H9 (cell line): ENCODE data around the gene ZNF446. TPM values are rescaled to one million over a fixed set of nuclear protein-coding genes. Genes with fewer than 3 reads are reported as not detected.

Experiments used
- DNase-seq: peaks from one replicate; pipeline ENCODE4 v3.0.0-alpha.2; 2017
- H2AFZ ChIP-seq: one replicate; pipeline ENCODE4 v1.6.1; 2013; ENCODE audit warnings: mild to moderate bottlenecking, low read length, control low read depth, moderate library complexity
- H2AK5ac ChIP-seq: 2 replicates; pipeline ENCODE4 v1.6.1; 2013; ENCODE audit warnings: low read length, control low read depth, mixed read lengths; ENCODE audit not compliant: insufficient read length
- H2BK120ac ChIP-seq: one replicate; pipeline ENCODE4 v1.6.1; 2013; ENCODE audit warnings: low read depth, mild to moderate bottlenecking, low read length, control low read depth, inconsistent platforms; ENCODE audit not compliant: poor library complexity, severe bottlenecking
- H2BK12ac ChIP-seq: 2 replicates; pipeline ENCODE4 v1.6.1; 2013; ENCODE audit warnings: low read length, control low read depth, mixed read lengths, low read depth; ENCODE audit not compliant: insufficient read length
- H2BK15ac ChIP-seq: 2 replicates; pipeline ENCODE4 v1.6.1; 2013; ENCODE audit warnings: low read depth, low read length, control low read depth
- H2BK20ac ChIP-seq: one replicate; pipeline ENCODE4 v1.6.1; 2013; ENCODE audit warnings: low read depth, mild to moderate bottlenecking, low read length, control low read depth, inconsistent platforms; ENCODE audit not compliant: poor library complexity, severe bottlenecking
- H2BK5ac ChIP-seq: 2 replicates; pipeline ENCODE4 v1.6.1; 2013; ENCODE audit warnings: low read length, control low read depth, mixed read lengths; ENCODE audit not compliant: insufficient read length
- H3K14ac ChIP-seq: 2 replicates; pipeline ENCODE4 v1.6.1; 2013; ENCODE audit warnings: low read length, control low read depth; ENCODE audit not compliant: insufficient read depth
- H3K18ac ChIP-seq: 2 replicates; pipeline ENCODE4 v1.6.1; 2013; ENCODE audit warnings: low read depth, mild to moderate bottlenecking, mixed read lengths, low read length, control low read depth; ENCODE audit not compliant: insufficient read length
- H3K23ac ChIP-seq: 2 replicates; pipeline ENCODE4 v1.6.1; 2013; ENCODE audit warnings: low read length, control low read depth, mixed read lengths, low read depth; ENCODE audit not compliant: insufficient read length
- H3K23me2 ChIP-seq: 2 replicates; pipeline ENCODE4 v1.6.1; 2013; ENCODE audit warnings: low read depth, mild to moderate bottlenecking, mixed read lengths, low read length, control low read depth; ENCODE audit not compliant: insufficient read length, poor library complexity, severe bottlenecking
- H3K27ac ChIP-seq: 2 replicates; pipeline ENCODE4 v1.5.1; 2013; ENCODE audit warnings: low read length, control low read depth, mixed read lengths, low read depth; ENCODE audit not compliant: insufficient read length
- H3K27me3 ChIP-seq: 2 replicates; pipeline ENCODE4 v1.6.1; 2013; ENCODE audit warnings: low read length, control low read depth, inconsistent platforms; ENCODE audit not compliant: insufficient read depth
- H3K4ac ChIP-seq: 2 replicates; pipeline ENCODE4 v1.6.1; 2013; ENCODE audit warnings: low read depth, mild to moderate bottlenecking, control low read depth, inconsistent platforms, low read length, moderate library complexity
- H3K4me1 ChIP-seq: 2 replicates; pipeline ENCODE4 v1.6.1; 2013; ENCODE audit warnings: low read length, control low read depth, inconsistent platforms; ENCODE audit not compliant: insufficient read depth
- H3K4me2 ChIP-seq: 2 replicates; pipeline ENCODE4 v1.6.1; 2013; ENCODE audit warnings: low read length, control low read depth, mixed read lengths; ENCODE audit not compliant: insufficient read length, insufficient read depth
- H3K56ac ChIP-seq: 2 replicates; pipeline ENCODE4 v1.6.1; 2013; ENCODE audit warnings: low read depth, mild to moderate bottlenecking, mixed read lengths, low read length, control low read depth; ENCODE audit not compliant: insufficient read length
- H3K79me1 ChIP-seq: 2 replicates; pipeline ENCODE4 v1.6.1; 2013; ENCODE audit warnings: low read depth, mild to moderate bottlenecking, moderate library complexity, low read length, control low read depth, inconsistent platforms; ENCODE audit not compliant: insufficient read depth, poor library complexity, severe bottlenecking
- H3K79me2 ChIP-seq: 2 replicates; pipeline ENCODE4 v1.6.1; 2013; ENCODE audit warnings: low read length, control low read depth, inconsistent platforms; ENCODE audit not compliant: insufficient read depth
- H3K9ac ChIP-seq: 2 replicates; pipeline ENCODE4 v1.6.1; 2013; ENCODE audit warnings: low read length, control low read depth, mixed read lengths; ENCODE audit not compliant: insufficient read length; ENCODE audit errors: extremely low read depth
- H3K9me3 ChIP-seq: one replicate; pipeline ENCODE4 v1.6.1; 2013; ENCODE audit warnings: low read depth, low read length, inconsistent platforms; ENCODE audit not compliant: control insufficient read depth
- H3T11ph ChIP-seq: one replicate; pipeline ENCODE4 v1.6.1; 2013; ENCODE audit warnings: mild to moderate bottlenecking, low read length, control low read depth, inconsistent platforms
- H4K20me1 ChIP-seq: one replicate; pipeline ENCODE4 v1.6.1; 2013; ENCODE audit not compliant: control insufficient read depth, insufficient read length, insufficient read depth
- H4K5ac ChIP-seq: 2 replicates; pipeline ENCODE4 v1.6.1; 2013; ENCODE audit warnings: low read depth, mild to moderate bottlenecking, mixed read lengths, low read length, control low read depth; ENCODE audit not compliant: insufficient read length
- H4K8ac ChIP-seq: replicated peaks from 2 replicates; pipeline ENCODE4 v1.6.1; 2013; ENCODE audit warnings: low read length, control low read depth, mixed read lengths, low read depth; ENCODE audit not compliant: insufficient read length
- H4K91ac ChIP-seq: 2 replicates; pipeline ENCODE4 v1.6.1; 2013; ENCODE audit warnings: low read depth, mild to moderate bottlenecking, moderate library complexity, mixed read lengths, low read length, control low read depth; ENCODE audit not compliant: insufficient read length
- H3K27ac Mint-ChIP-seq, 3 experiments: 2 replicates in 2 of 3; 3 replicates in 1 of 3; pipeline ENCODE4 v1.8.0; 2020 to 2021; ENCODE audit warnings: mixed read lengths in 3 of 3, mild to moderate bottlenecking in 1 of 3, moderate library complexity in 1 of 3
- H3K27me3 Mint-ChIP-seq: 2 replicates; pipeline ENCODE4 v1.8.0; 2021; ENCODE audit warnings: low read depth, mild to moderate bottlenecking, moderate library complexity, mixed read lengths
- H3K36me3 Mint-ChIP-seq, 3 experiments: 2 replicates in 2 of 3; 3 replicates in 1 of 3; pipeline ENCODE4 v1.8.0; 2020 to 2021; ENCODE audit warnings: low read depth in 3 of 3, mixed read lengths in 3 of 3; ENCODE audit not compliant: insufficient read depth in 1 of 3
- H3K4me1 Mint-ChIP-seq, 2 experiments: 2 replicates each; pipeline ENCODE4 v1.8.0; 2020; ENCODE audit warnings: mixed read lengths in 2 of 2
- H3K4me3 Mint-ChIP-seq, 2 experiments: 2 replicates in 1 of 2; 3 replicates in 1 of 2; pipeline ENCODE4 v1.8.0; 2020 to 2021; ENCODE audit warnings: mild to moderate bottlenecking in 2 of 2, mixed read lengths in 2 of 2, moderate library complexity in 1 of 2
- H3K9me3 Mint-ChIP-seq, 2 experiments: 2 replicates in 1 of 2; 3 replicates in 1 of 2; pipeline ENCODE4 v1.8.0; 2020; ENCODE audit warnings: mild to moderate bottlenecking in 2 of 2, mixed read lengths in 2 of 2, moderate library complexity in 1 of 2
- WGBS: extraction: QIAGEN DNeasy Blood & Tissue Kit; methylation state at CpG from one replicate; pipeline ENCODE4 v1.1.7; 2013; ENCODE audit warnings: missing lambda C conversion rate, low lambda C conversion rate, mixed read lengths; ENCODE audit not compliant: insufficient read length; ENCODE audit errors: extremely low coverage; 5-methylcytosine and 5-hydroxymethylcytosine counted together
- total RNA-seq: library from RNA; stranded (reverse); gene quantifications from 2 replicates; pipeline ENCODE4 v1.2.1, GENCODE V29; 2021
- TF ChIP-seq, protein P1 (sequence below): fragments of 200-600 bp; sonication (generic); conservative IDR thresholded peaks from 3 replicates; pipeline ENCODE4 v1.8.0; 2021; ENCODE audit warnings: antibody characterized with exemption, mild to moderate bottlenecking

The ZNF446 gene
- total RNA-seq, 1 experiment from 2014 or later: 7.6 TPM

DNA sequence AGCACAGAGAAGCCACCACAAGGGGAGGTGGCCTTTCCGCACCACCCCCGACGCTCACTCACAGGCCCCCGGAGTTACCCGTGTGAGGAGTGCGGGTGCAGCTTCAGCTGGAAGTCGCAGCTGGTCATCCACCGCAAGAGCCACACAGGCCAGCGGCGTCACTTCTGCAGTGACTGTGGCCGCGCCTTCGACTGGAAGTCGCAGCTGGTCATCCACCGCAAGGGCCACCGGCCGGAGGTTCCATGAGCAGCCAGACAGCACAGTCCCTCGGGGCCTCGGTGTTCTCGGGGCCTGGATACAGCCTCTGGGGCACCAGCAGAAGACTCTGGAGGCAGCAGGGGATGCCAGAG lies 4.3 kb downstream of the ZNF446 start:
- Mint-ChIP-seq H3K4me1 (peaks cover 6 to 7% of the 10 kb centered on the region in 2 experiments), H3K36me3 (peaks cover 0 to 7% (median 2%) of the 10 kb centered on the region in 3 experiments; a peak in 3 of 7 replicates), H3K27ac (no peak overlapping the region), H3K27me3 (no peaks in the 10 kb centered on the region; the same call in 1 of the 2 replicates), H3K4me3 (no peak overlapping the region), H3K9me3 (no peaks in the 10 kb centered on the region)
- H2AFZ ChIP-seq: no peak overlapping the region
- H4K20me1 ChIP-seq: no peaks in the 10 kb centered on the region
- H3K4ac ChIP-seq: no peak overlapping the region
- no peak overlapping the region for H3K56ac ChIP-seq
- no peak overlapping the region for H2AK5ac ChIP-seq
- no peak for DNase-seq
- H4K5ac ChIP-seq: no peak overlapping the region
- no peak overlapping the region for H3K9ac ChIP-seq
- H4K91ac ChIP-seq: no peak overlapping the region
- no peak overlapping the region for H3K23ac ChIP-seq
- H3K79me1 ChIP-seq: no peaks in the 10 kb centered on the region
- no peak overlapping the region for H2BK15ac ChIP-seq
- no peak overlapping the region for H3K4me2 ChIP-seq
- no CpG with 5 or more reads among the region's 20 CpGs for WGBS
- no peaks in the 10 kb centered on the region for H3K4me1 ChIP-seq
- H2BK120ac ChIP-seq: no peak overlapping the region
- no peak overlapping the region for H2BK20ac ChIP-seq
- H2BK12ac ChIP-seq: no peak overlapping the region
- no peak overlapping the region for H4K8ac ChIP-seq
- TF ChIP-seq, protein P1, sequence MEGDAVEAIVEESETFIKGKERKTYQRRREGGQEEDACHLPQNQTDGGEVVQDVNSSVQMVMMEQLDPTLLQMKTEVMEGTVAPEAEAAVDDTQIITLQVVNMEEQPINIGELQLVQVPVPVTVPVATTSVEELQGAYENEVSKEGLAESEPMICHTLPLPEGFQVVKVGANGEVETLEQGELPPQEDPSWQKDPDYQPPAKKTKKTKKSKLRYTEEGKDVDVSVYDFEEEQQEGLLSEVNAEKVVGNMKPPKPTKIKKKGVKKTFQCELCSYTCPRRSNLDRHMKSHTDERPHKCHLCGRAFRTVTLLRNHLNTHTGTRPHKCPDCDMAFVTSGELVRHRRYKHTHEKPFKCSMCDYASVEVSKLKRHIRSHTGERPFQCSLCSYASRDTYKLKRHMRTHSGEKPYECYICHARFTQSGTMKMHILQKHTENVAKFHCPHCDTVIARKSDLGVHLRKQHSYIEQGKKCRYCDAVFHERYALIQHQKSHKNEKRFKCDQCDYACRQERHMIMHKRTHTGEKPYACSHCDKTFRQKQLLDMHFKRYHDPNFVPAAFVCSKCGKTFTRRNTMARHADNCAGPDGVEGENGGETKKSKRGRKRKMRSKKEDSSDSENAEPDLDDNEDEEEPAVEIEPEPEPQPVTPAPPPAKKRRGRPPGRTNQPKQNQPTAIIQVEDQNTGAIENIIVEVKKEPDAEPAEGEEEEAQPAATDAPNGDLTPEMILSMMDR: no peak
- H3T11ph ChIP-seq: no peak overlapping the region
- H3K79me2 ChIP-seq: no peaks in the 10 kb centered on the region
- no peak overlapping the region for H3K27ac ChIP-seq
- no peaks in the 10 kb centered on the region for H3K9me3 ChIP-seq
- no peak overlapping the region for H2BK5ac ChIP-seq
- peaks cover 7% of the 10 kb centered on the region for H3K23me2 ChIP-seq
- no peak overlapping the region for H3K14ac ChIP-seq
- H3K18ac ChIP-seq: no peak overlapping the region
- no peaks in the 10 kb centered on the region for H3K27me3 ChIP-seq
